Glomerular visceral epithelial cell (primary cell): ENCODE measurements around the gene IFNA14.
"Not testable (repeated sequence)": the region's sequence is repeated elsewhere in the genome, so short reads cannot be mapped to it uniquely, and the experiment has no call there.

ENCODE experiments used
- DNase-seq: peaks from one replicate; pipeline ENCODE4 v3.0.0-alpha.2; 2016; ENCODE audit errors: extremely low spot score

The IFNA14 gene

GRCh38 chr9:21239911-21240310, at the start of gene IFNA14:
Gene IFNA14, minus strand, starts transcription at chr9:21240005. Its CDS starts 70 bp downstream, at chr9:21239935.
- no peak for DNase-seq

DNA sequence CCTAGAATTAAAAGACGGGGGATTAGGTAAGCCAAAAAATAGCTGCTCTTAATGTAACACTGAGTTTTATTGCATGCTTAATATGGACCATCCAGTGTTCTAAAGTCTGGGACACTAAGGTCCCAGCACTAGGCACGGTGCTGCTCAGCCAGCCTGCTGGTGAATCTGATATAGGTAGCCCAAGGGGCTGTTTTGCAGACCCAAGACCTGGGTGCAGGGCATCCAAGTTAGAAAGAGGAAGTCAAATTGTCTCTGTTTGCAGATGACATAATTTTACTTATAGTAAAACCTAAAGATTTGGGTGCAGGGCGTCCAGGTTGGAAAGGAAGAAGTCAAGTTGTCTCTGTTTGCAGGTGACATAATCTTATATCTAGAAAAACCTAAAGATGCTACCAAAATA, 47.5 kb upstream of the IFNA14 start:
- no peak for DNase-seq

- DNase-seq: no peak
Measured at GRCh38 chr9:21286659-21287058, 46.9 kb upstream of the IFNA14 start.

GRCh38 chr9:21286099-21286498, 46.3 kb upstream of the IFNA14 start:
- no peak for DNase-seq

- DNase-seq: no peak
Measured at GRCh38 chr9:21281275-21281674, 41.5 kb upstream of the IFNA14 start.

DNA sequence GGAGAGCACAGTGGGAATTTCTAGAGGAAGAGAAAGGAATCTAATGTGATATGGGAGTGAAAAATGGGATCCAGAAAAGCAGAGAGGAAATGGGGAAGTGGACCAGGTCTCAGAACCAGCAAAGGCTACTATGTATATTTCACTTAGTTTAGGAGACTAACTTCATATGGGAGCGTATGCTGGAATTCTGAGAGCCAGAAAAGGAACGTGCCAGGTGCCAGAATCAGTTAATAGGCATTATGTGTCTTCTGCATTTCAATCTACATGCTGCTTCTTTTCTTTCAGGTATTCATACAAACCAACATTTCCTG, 28.5 kb upstream of the IFNA14 start:
- no peak for DNase-seq

GRCh38 chr9:21267485-21268346, 27.9 kb upstream of the IFNA14 start:
- DNase-seq: no peak

DNA sequence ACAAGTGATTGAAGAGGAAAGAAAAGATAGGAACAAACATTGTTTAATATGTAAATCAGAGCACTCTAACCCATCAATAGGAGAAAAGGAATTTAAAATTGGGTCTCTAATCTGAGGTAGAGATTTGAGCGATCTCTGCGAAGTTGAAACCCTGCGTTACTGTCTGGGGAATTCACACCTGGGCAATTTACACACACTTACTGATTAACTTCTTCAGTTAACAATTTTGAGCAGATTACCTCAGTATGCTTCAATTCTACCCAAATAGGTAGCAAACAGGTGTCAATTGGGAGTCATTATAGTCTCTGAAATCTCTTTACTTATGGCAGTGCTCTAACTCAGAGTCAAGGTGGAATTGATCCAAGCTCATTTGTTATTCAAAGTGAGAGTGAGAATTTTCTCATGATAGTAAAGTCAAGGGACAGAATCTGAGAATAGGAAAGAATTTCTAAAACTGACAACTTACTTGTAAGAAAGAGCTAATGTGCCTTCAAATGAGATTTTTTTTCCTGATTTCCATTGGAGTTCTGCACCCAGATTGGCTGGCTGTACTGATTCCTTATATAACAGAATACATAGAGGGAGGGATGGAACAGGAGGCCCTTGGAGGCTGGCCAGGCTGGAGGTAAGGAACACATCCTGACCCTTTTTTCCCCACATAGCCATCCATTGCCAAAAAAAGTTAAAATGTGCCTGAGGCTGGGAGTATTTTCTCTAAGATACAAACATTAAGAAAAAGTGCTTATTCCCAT, 27.1 kb upstream of the IFNA14 start:
- no peak for DNase-seq

- DNase-seq: no peak
Measured at GRCh38 chr9:21265421-21266189, 25.8 kb upstream of the IFNA14 start.

DNA sequence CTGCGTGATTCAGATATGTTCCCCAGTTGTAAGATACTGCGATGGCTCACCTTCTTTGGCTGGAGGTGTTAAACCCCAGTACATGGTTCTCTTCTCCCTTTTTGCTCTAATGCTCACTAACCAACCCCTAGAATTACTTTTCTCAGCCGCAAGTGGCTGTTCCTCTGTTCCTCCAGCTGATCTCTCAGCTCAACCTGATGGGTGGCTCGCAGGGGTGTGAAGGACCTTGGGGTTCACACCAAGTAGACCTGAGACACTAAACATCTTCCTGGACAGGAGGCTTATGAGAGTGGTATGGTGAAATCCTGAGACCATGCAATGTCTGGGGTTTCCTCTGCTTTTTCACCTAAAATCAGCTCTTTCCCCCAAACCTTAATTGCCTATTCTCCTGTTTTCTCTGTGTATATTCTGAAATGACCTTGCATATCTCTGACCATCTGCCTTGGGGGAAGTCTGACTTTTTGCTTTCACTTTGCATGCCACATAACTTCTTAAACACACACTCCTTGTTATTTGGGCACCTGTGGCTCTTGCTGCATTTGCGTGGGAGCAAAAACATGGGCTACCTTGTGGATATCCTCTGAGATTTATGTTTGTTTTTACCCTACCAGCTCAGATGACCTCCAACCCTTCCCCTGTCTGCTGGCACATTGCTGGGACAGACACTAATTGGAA, 15.9 kb upstream of the IFNA14 start:
- no peak for DNase-seq

DNA sequence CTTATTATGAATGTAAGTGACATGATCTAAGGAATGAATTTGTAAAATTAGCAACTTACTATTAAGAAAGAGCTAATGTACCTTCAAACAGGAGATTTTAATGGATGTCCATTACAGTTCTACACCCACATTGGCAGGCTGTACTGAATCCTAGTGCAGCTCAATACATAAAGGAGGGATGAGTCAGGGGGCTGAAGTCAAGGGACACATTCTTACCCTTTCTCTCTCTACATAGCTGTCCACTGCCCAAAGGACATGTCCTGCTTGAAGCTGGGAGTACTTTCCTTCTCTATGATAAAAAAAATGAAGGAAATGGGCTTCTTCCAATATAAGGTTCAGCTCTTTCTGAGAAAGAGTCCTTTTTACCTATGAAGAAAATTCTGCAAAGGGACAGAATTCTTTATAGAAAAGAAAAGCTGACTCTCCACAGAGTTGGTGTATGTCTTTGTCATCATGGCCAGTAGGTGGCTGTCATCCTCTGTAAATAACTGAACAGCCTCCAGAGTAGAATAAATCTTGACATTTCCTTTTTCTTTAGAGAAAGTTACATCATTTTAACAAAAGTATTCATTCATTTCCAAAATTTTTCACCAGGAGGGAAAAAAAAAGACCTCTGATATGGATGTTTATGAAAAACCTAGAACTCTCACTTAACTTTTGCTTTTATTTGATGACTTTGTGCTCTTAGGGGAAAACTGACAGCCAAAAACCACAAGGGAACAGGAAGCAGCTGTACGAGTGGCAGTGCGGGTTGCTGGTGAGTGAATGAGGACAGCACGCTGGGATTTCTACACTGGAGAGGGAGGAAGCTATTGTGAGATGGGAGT, 13.1 kb upstream of the IFNA14 start:
- DNase-seq: peak; percentile 43

DNA sequence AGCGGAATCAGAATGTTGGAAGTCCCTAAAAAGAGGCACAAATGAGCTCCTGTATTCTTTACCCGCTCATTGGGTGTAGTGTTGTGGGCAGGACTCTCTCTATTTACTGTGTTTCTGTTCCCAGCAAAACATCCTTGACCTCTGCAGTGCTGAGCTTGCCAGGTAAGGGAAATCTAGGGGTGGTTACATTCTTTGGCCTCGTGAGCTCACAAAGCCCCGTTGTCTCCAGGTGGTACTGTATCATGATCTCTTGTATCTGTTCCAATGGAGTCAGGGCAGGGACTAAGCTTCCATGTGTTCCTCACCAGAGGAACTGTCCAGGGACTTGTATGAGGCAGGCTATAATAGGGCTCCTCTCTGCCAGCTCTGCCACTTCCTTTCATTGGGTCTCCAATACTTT, 11.8 kb upstream of the IFNA14 start:
- no peak for DNase-seq

DNA sequence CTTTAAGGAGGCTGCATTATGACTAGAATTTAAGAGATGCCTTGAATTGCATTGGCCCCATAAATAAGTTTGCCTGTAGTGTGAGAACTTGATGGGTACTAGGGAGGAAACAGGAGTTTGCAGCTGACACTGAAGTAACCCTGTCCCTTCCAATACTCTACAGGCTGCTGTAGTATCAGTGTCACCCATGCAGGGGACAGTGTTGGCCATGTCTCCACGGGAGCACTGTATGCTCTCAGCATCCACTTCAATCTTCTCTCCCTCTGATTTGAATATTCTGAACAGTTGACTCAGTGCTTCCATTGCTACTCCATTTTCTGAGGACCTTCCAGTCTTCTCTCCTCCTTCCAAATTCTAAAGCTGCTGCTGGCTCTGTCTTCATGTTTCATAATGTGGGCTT, 11.4 kb upstream of the IFNA14 start:
- no peak for DNase-seq

GRCh38 chr9:21244836-21245235, 5.0 kb upstream of the IFNA14 start:
- no peak for DNase-seq

GRCh38 chr9:21236360-21236714, 3.5 kb downstream of the IFNA14 start:
- not testable (repeated sequence) for DNase-seq

DNA sequence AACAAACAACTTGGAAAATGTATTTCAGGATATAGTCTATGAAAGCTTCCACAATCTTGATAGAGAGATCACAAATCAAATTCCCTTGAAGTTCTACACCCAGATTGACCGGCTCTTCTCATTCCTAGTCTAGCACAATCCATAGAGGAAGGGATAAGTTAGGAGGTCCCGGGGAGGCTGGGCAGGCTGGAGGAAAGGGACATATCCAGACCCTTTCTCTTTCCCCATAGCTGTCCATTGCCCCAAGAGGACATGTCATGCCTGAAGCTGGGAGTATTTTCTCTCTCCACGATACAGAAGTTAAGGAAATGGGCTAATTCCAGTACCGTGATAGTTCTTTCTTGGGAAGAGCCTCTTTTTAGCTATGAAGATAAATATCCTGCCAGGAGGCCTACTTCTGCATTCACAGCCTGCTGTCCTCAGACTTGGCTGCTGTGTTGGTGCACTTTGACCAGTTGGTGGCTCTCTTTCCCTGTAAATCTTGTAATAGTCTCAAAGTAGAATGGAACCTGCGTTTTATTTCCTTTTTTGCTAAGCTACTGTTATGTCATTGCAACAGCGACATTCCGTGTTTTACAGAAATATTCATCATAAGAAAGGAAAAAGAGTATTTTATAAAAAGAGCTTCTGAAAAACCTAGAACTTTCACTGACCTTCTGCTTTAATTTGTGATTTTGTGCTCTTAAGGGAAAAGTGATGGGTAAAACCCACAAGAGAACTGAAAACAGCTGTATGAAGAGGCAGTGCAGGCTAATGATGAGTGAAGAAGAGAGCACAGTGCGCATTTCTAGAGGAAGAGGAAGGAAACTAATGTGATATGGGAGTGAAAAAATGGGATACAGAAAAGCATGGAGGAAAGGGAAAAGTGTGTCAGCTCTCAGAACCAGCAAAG, 4.1 kb downstream of the IFNA14 start:
- DNase-seq: peak; percentile 37

DNA sequence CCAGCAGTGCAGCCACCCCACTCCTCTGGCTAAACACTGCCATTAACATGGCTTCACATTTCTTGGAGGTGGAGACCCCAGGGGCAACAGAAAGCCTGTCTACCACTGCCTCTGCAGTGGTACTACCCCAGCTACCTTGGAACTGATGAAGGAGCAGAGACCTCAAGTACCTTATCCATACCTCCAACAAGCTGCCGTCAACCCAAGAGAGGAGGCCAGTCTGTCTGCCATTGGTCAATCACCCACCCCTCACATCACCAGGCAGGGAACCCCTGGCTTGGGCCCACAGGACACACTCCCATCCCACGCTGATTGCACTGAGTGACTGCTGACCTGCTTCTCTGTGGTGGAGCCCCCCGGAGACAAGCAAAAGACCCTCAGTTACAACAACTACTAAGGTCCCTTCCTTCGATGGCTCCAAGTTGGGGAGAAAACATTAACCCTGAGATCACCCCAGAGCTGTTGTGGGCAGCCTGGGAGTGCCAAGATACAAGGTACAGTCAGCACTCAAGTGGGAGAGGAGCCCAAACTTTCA, 5.6 kb downstream of the IFNA14 start:
- DNase-seq: no peak

DNA sequence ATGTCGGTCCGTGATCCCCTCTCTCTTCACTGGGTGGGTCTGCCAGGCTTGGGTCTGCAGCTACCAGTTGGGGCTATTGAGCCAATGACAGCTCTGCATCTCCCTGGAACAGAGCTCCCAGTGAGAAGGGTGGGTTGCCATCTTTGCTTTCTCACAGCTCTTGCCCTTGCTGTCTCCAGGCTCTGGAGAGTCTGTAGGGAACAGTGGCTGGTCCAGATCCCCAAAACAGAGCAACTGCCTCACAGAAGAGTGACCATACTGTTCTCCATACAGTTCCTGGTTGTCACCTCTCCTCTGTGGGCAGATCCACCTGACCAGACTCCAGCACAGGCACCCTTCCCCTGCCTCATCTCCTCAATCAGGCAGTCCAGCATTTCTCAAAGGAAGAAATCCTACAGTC, 6.5 kb downstream of the IFNA14 start:
- no peak for DNase-seq

DNA sequence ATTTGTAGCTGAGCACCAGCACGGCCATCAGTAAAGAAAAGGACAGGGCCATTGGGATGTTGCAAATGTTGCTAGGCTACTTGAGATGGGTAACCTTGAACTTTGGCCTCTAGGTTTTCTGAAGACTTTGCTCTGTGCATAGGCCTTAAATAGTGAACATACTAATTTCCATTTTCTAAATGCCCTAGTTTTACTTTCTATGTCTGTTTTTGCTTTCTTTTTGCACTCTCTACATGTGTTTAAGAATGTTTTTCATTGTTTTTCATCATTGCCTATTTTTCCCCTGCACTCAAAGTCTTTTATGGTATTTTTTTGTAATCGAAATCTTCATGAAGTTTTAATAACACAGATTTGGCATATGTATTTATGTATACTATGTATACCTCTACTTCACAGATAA, 11.7 kb downstream of the IFNA14 start, which contains the start of gene IFNA17:
IFNA17 (minus strand) TSS at position 101 of the 400 bp plus-strand sequence; CDS start at position 52, 49 bp downstream.
- no peak for DNase-seq

- not testable (repeated sequence) for DNase-seq
Measured at GRCh38 chr9:21217211-21217610, 22.6 kb downstream of the IFNA14 start, which contains the start of gene IFNA16. Gene IFNA16, minus strand, starts transcription at chr9:21217311. Its CDS starts 6 bp downstream, at chr9:21217305.
